GM18499 (cell line): ENCODE measurements around the gene SPINK2.

Experiments
- ATAC-seq: cut with Tn5 transposase; IDR thresholded peaks from one replicate; pipeline ENCODE4 v1.9.1; 2021; ENCODE audit warnings: moderate number of reproducible peaks; ENCODE audit not compliant: insufficient read depth, unreplicated experiment

The SPINK2 gene, protein sequence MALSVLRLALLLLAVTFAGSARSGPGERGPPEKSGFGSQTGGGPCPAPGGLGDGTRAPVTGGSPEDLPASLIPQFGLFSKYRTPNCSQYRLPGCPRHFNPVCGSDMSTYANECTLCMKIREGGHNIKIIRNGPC

DNA sequence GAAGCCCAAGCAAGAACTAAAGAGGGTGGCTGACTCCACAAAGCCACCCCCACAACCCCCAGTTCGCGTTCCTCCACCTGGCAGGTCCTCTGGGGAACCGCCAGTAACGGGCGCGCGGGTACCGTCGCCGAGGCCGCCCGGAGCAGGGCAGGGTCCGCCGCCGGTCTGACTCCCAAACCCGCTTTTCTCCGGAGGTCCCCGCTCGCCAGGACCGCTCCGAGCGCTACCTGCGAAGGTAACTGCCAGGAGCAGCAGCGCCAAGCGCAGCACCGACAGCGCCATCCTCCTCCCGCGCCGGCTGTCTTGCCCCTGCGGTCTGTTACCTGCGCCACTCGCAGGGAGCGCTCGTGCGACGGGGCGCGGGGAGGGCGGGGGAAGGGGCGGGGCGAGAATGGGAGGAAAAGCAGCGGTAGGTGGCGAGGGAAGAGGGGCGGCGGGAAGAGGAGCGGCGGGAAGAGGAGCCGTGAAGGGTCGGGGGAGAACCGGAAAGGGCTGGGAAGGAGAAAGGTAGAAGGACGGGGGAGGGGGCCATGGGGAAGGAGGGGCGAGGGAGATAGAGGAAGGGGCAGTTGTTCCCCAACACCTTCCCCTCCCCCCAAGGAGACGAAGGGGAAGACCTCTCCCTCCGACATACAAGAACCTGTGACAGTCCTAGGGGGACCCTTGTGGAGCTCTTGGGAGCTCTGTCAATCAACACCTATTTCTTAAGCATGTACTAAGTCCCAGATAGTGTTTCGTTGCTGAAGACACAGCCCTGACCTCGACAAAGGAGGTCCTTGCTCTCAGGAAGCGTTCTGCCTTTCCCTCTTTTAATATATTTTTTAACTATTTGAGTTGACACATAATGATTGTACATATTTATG lies at the start of gene SPINK2:
SPINK2 (minus strand) TSS at position 321 of the 863 bp plus-strand sequence; CDS start at position 282, 39 bp downstream.
- ATAC-seq: no peak

DNA sequence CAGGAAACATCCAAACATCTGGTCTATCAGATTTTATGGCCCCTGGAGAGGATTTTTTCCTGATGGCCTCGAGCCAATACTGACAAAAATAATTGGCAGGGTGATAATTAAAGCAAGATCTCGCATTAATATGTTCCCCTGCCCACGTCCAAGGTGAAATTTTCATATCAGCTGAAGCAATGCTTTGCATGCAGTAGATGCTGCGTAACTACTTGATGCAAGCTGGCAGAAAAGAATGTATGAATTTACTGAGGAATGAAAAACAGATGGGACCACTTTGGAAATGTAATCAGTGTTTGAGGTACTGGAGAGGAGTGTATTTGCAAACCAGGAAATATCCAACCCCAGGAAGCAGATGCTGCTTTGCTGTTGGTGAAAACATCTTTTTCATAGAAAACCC lies 49.4 kb upstream of the SPINK2 start:
- no peak for ATAC-seq

DNA sequence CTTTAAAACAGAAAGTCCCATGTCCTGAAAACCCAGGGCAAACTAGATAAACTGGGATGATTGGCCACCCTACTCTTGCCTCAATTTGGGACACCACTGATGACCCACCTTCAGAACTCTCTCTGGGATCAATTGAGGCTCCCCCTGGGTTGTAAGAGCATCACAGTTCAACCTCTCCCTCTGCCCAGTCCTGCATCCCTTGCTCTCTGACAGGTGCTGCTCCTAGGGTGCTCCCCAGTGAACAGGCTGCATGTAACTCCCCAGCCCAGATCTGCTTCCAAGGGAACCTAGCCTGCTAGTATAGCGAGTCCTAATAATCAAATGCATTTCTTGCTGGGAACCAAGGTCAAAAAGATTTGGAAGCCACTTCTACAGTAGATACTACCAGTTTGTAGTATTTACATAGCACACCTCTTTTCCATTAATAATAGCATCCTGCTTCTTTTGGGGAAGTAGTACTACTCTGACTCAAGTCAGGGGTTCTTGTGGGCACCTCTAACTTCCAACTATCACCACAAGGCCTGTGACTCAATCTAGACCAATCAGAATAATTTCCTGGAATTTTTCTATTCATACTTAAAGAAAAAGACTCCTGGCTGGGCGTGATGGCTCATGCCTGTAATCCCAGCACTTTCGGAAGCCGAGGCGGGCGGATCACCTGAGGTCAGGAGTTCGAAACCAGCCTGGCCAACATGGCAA lies 42.1 kb upstream of the SPINK2 start:
- peak; percentile 37 for ATAC-seq

DNA sequence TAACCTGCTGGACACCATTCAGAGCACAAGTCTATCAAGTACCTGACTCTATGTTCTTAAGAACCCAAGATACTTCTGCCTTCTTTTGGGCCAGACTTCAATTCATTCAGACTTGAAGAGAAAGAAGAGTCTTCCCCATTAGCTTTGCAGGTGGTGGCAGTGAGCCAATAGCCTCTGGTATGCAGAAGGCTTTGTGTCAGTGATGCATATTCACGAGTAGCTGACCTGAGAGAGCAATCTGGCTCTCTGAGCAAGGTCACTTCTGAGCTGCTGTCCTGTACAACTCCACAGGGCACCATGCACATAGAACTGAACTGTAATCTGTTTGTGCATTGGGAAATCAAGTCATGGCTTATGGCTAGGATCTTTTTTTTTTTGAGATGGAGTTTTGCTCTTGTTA lies 39.9 kb upstream of the SPINK2 start:
- no peak for ATAC-seq

DNA sequence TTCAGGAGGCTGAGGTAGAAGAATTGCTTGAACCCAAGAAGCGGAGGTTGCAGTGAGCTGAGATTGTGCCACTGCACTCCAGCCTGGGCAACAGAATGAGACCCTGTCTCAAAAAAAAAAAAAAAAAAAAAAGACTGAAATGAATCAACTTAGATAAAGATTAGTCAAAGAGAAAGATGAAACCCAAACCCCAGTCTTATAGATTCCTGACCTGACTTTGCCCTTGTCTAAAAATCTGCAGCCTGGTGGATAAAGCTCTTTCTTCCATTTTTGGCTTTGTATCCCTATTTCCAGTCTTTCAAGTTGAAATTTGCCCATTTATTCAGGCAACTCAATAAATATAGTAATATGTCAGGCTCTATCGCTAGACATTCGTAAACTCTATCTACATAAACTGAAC lies 39.3 kb upstream of the SPINK2 start:
- ATAC-seq: peak; percentile 42

DNA sequence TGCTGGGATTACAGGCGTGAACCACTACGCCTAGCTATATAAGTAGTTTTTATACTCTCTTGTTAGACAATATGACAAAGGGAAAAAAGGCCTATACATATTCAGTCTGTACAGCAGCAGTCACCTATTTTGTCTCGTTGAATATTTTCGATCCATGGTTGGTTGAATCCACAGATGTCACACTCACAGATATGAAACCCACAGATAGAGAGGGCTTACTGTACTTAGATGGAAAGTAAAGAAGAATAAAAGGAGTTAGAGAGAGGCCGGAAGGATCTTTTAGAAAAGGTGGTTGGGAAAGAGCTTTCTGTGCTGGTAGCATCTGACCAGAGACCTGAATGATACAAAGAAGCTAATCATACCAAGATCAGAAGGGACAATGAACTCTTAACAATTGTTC lies 38.3 kb upstream of the SPINK2 start:
- peak; percentile 47 for ATAC-seq

DNA sequence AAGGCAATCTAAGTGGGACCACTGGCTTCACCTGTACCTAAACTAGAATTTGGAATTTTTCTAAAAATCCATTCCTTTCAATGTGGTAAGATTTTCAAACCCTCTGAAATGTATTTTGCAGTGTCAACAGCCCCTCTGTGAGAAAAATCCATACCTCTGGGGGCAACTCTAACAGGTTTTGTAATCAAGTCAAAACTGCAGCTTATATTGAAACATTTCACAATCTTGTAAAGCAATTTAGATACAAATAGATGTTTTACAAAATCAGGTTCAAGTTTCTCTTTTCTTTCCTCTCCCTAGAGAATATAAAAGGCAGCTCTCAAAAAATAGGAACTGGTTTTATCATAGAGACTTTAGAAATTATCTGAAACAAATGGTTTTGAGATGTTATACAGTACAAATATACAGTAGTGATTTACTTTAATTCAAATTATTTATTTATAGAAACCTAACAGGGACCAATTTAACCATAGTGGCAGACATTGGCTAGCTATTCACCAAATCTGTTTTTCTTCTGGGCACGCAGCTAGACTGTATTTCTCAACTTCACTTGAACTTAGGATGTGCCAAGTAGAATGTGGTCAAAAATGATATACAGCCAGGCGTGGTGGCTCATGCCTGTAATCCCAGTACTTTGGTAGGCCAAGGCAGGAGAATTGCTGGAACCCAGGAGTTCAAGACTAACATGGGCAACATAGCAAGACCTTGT lies 36.3 kb upstream of the SPINK2 start:
- no peak for ATAC-seq

DNA sequence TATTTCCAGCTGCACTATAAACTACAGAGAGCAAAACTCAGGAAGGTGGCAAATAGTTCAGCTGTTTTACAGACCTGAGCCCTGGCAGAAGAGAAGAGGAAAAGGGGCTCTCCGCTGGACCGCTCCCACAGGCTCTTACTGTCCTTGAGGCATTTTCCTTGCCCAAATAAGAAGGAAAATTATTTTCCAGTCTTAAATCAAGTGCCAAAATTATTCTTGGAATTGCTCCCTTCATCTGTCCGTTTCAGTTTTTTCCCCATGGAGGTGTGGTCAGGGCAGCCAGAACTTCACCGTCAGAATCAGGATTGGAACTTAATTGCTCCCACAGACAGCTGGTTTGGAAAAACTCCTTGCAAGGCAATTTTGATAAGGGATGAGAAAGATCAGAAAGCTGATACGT lies 35.2 kb upstream of the SPINK2 start:
- no peak for ATAC-seq

DNA sequence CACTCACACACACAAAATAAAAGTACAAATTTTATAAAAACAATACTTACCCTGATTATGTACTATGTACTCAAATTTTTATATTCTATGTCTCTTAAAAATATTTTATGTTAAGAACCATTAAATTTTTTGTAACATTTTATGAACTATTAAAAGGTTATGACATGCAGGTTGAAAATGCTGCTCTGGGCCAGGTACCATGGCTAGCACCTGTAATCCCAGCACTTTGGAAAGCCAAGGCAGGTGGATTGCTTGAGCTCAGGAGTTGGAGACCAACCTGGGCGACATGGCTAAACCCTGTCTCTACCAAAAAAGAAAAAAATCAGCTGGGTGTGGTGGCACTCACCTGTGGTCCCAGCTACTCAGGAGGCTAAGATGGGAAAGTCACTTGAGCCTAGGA lies 29.4 kb upstream of the SPINK2 start:
- no peak for ATAC-seq

DNA sequence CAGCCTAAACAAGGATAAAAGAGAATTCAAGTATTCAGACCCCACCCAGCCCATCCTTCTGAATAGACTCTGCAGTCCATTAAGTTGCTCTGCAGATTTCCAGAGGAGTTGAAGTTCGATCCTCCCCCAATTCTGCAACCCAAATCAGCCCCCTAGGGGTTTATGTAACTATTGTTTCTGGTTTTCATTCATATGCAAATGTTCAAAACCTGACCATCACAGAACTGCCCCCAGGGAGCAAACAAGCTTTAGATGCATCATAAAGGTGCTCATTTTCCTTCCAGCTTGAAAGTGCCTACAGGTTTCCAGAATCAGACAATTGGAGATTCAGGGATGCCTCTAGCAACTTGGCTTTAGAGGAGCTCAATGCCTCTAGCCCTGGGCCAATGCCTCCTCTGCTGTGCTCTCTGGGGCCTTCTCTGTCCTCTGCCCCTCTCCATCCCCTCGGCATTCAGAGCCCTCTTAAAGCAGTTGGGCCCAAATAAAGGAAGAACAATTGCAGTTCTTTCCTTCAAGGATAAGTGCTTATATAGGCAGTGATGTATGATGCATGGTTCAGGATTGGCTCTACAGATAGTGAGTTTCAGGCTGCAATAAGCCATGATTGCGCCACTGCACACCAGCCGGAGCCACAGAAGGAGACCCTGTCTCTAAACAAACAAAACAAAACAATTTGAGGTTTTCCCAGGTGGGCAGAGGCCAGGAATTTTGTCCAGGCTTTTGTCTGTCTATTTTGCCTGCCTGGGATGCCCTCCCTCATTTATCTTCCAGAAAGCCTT lies 23.5 kb upstream of the SPINK2 start:
- peak; percentile 86 for ATAC-seq

DNA sequence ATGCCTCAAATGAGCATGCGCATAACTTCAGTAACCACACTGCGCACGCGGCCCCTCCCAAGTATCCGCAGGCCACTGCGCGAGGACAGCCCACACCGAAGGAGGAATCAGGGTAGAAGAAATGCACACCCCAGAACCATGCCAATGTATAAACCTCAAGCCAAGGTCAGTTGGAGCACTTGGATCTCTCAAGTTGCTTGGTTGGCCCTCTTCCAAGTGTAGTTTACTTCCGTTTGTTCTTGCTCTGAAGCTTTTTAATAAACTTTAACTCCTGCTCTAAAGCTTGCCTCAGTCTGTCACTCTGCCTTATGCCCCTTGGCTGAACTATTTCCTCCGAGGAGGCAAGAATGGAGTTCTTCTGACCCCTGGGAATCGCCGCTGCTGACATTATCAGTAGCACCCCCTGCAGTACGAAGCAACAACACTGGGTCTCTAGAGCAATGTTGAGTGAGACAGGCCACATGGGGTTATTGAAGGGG lies 22.0 kb upstream of the SPINK2 start:
- no peak for ATAC-seq

DNA sequence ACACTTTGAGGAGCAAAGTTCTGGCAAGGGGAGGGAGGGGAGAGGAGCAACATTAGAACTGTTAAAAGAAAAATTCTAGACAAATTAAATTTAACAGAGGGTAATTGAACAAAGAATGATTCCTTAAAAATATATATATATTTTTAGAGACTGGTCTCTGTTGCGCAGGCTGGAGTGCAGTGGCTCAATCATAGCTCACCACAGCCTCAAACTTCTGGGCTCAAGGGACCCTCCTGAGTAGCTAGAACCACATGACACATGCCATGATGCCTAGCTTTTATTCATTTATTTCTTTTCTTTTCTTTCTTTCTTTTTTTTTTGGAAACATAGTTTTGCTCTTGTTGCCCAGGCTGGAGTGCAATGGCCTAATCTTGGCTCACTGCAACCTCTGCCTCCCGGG lies 19.1 kb upstream of the SPINK2 start:
- ATAC-seq: no peak

DNA sequence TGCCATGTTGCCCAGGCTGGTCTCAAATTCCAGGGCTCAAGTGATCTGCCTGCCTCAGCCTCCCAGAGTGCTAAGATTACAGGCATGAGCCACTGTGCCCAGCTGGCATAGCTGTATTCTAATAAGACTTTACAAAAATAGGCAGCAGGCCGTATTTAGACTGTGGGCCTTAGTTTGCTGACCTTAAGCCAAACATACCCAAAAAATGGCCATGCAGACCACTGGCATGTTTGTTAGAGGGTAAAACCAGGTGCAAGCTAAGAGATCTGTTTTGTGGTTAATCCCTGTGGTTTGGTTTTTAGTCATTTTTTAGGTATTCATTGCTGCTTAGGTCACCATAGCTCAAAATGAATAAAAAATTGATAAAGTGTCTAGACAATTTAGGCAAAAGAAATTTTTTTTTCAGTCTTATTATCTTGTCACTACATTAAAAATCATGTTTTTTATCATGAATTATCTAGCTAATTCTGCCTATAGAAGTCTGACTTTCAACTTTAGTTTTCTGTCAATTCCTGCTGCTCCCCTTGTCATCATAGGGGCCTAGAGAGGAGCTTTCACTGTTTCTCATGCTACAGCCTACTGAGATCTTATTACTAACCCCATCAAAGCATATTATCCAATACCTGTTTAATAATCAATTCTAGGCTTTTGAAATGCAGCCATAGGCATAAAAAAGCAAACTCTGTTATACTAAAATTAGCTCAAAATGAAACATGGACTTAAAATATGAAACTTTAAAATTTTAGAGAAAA lies 7.5 kb upstream of the SPINK2 start:
- ATAC-seq: no peak

DNA sequence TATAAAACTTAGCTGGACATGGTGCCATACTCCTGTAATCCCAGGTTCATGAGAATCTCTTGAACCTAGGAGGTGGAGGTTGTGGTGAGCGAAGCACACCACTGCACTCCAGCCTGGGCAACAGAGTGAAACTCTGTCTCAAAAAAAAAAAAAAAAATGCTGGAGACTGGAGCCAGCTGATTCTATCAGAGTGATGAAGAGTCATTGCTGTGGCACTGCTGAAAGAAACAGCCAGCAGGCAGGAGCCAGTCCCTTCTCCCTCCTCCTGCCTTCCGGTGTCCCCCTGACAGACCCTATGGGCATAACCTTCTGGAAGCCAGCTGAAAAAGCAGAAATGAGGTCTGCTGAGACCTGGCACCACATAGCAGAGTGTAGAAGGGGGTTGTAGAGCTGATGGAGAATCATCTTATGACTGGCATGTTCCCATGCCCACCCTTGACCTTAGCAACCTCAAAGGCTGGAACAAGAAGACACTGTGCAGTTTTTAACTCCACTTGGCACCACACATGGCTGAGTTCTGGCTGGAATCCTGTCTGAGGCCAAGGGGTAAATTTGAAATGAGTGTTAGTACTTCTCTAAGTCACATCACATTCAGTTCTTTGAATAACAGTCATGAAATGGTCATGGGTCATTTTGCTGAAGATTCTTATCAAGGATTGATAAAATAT lies 2.6 kb upstream of the SPINK2 start:
- no peak for ATAC-seq

DNA sequence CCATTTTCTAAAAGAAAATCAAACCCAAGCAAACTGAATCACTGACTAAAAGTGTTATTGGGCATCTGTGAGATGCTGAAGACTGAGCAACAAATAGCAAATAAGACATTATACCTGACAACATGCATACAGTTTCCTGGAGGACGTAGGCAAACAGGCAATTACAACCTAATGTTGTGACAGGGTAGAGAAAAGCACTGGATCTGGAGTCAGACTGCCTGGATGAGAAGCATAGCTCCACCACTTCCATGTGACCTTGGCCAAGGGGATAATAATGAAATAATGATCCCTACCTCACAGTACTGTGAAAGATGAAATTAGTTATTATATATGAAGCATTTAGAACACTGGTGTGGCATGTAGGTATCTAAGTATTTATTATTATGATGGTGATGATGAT lies 2.7 kb downstream of the SPINK2 start:
- no peak for ATAC-seq

DNA sequence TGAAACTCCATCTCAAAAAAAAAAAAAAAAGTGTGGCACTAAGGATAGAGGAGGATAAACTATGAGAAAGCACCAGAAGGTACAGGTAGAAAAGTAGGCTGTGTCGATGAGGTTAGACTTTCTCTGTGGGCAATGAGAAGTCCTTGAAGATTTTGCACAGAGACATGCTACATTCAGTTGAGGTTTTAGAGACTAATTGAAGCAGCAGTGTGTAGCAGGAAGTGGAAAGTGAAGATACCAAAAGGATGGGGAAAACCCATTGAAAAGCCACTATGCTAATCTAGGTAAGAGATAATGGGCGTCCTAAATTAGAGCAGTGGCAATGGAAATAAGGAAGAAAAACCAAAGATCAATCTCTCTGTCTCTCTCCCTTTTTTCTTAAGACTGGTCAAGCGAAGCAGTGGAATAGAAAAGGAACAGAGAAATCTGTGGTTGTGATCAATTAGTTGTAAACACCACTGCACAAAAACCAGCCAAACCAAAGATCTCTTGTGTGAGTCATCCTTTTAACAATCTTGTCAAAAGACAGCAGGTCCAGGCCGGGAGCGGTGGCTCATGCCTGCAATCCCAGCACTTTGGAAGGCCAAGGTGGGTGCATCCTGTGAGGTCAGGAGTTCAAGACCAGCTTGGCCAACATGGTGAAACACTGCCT lies 3.5 kb downstream of the SPINK2 start:
- ATAC-seq: peak; percentile 94

DNA sequence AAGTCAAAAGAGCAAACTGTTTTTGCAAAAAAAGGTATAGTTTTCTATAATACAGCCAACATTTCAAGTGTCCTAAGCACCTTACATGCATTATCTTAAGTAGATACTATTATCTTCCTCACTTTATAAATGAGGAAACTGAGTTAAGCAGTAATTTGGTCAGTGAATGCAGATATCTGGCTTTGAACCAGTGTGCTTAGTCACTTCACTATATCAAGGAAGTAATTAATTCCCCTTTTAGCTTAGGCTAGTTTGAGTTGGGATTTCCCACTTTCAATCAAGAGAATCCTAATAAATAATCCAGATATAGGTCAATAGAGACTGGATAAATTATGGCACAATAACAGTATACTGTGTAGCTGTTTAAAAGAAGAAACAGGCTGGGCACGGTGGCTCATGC lies 14.8 kb downstream of the SPINK2 start:
- no peak for ATAC-seq

DNA sequence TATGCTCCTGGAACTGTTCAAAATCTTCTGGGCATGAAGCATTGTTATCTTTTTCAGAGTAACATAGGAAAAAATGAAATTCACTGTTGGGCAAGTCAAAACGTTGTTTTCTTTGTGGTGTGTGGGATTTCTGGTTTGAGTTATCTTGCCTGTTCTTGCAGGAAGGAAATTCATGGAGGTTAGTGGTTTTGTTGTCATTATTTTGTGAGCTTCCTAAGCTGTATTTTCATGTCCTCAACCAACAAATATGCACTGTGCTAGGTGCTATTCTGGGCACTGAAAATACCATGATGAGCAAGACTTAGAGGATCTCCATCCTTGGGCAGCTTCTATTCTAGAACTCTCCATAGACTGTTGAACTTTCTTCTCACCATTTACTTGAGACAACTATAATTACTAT lies 16.9 kb downstream of the SPINK2 start:
- no peak for ATAC-seq
